ENCODE results near the gene SSPN. TPM values are rescaled to one million over a fixed set of nuclear protein-coding genes. Genes with fewer than 3 reads are reported as not detected.
"Not testable (repeated sequence)": the region's sequence is repeated elsewhere in the genome, so short reads cannot be mapped to it uniquely, and the experiment has no call there.

The SSPN gene
- total RNA-seq, 4 donors from 2014 or later: 4.5 to 19.0 (median 11.8) TPM

- Histone ChIP-seq H3K4me3 (peak overlapping the region; percentile 50), H3K36me3 (no peaks in the 10 kb centered on the region), H3K9me3 (no peaks in the 10 kb centered on the region), H3K27ac (no peak overlapping the region), H3K4me1 (peaks cover 33% of the 10 kb centered on the region), H3K27me3 (no peaks in the 10 kb centered on the region)
- TF ChIP-seq CTCF (IDR thresholded peaks at IDR 0.05): no peak
- TF ChIP-seq POLR2AphosphoS5 (IDR thresholded peaks at IDR 0.05): no peak
- TF ChIP-seq EP300 (IDR thresholded peaks at IDR 0.05): no peak
- no peak for TF ChIP-seq POLR2A (IDR thresholded peaks at IDR 0.05)
- 61% methylated on average over 6 of the region's 6 CpGs for WGBS
- DNase-seq (ENCODE audit: low spot score in 2 of 2): no peak
Measured at GRCh38 chr12:26227361-26227745, 32.0 kb downstream of the SSPN start.

- no peak overlapping the region for H3K4me3 ChIP-seq
- H3K27me3 ChIP-seq: no peaks in the 10 kb centered on the region
- WGBS: 91% methylated on average over 4 of the region's 4 CpGs
- no peak overlapping the region for H3K27ac ChIP-seq
- H3K4me1 ChIP-seq: peaks cover 33% of the 10 kb centered on the region
- no peaks in the 10 kb centered on the region for H3K9me3 ChIP-seq
- TF ChIP-seq CTCF (IDR thresholded peaks at IDR 0.05): no peak
- no peak for TF ChIP-seq EP300 (IDR thresholded peaks at IDR 0.05)
- no peak for TF ChIP-seq POLR2AphosphoS5 (IDR thresholded peaks at IDR 0.05)
- no peak for TF ChIP-seq POLR2A (IDR thresholded peaks at IDR 0.05)
- H3K36me3 ChIP-seq: no peaks in the 10 kb centered on the region
- DNase-seq (ENCODE audit: low spot score in 2 of 2): no peak
Measured at GRCh38 chr12:26229910-26230309, 34.5 kb downstream of the SSPN start.

- Histone ChIP-seq H3K36me3 (no peaks in the 10 kb centered on the region), H3K4me1 (peaks cover 27% of the 10 kb centered on the region), H3K27ac (peak overlapping the region; percentile 35), H3K27me3 (no peaks in the 10 kb centered on the region), H3K4me3 (no peak overlapping the region), H3K9me3 (no peaks in the 10 kb centered on the region)
- no peak for TF ChIP-seq POLR2AphosphoS5 (IDR thresholded peaks at IDR 0.05)
- DNase-seq (ENCODE audit: low spot score in 2 of 2): no peak
- WGBS: 39% methylated on average over 4 of the region's 4 CpGs
Measured at GRCh38 chr12:26231470-26231869, 36.1 kb downstream of the SSPN start.

GRCh38 chr12:26231921-26232320, 36.5 kb downstream of the SSPN start:
- TF ChIP-seq CTCF (IDR thresholded peaks at IDR 0.05) (no peak), POLR2AphosphoS5 (IDR thresholded peaks at IDR 0.05) (no peak), POLR2A (IDR thresholded peaks at IDR 0.05) (no peak), EP300 (IDR thresholded peaks at IDR 0.05) (no peak)
- H3K4me3 ChIP-seq: no peak overlapping the region
- H3K36me3 ChIP-seq: no peaks in the 10 kb centered on the region
- peak overlapping the region; percentile 35 for H3K27ac ChIP-seq
- H3K27me3 ChIP-seq: no peaks in the 10 kb centered on the region
- peaks cover 23% of the 10 kb centered on the region for H3K4me1 ChIP-seq
- 57% methylated on average over 3 of the region's 3 CpGs for WGBS
- no peaks in the 10 kb centered on the region for H3K9me3 ChIP-seq
- no peak for DNase-seq (ENCODE audit: low spot score in 2 of 2)

- H3K27ac ChIP-seq: no peak overlapping the region
- TF ChIP-seq POLR2A (IDR thresholded peaks at IDR 0.05): no peak
- TF ChIP-seq CTCF (IDR thresholded peaks at IDR 0.05): no peak
- no peak for TF ChIP-seq EP300 (IDR thresholded peaks at IDR 0.05)
- no peak for TF ChIP-seq POLR2AphosphoS5 (IDR thresholded peaks at IDR 0.05)
- DNase-seq (ENCODE audit: low spot score in 2 of 2): no peak
- no peaks in the 10 kb centered on the region for H3K36me3 ChIP-seq
- no peaks in the 10 kb centered on the region for H3K27me3 ChIP-seq
- 68% methylated on average over 9 of the region's 9 CpGs for whole genome bisulfite sequencing
- peaks cover 23% of the 10 kb centered on the region for H3K4me1 ChIP-seq
- H3K4me3 ChIP-seq: no peak overlapping the region
- H3K9me3 ChIP-seq: no peaks in the 10 kb centered on the region
Measured at GRCh38 chr12:26233631-26234030, 38.3 kb downstream of the SSPN start.

- H3K4me3 ChIP-seq; H3K27me3 ChIP-seq; DNase-seq (ENCODE audit: low spot score in 2 of 2); H3K27ac ChIP-seq; H3K36me3 ChIP-seq; H3K9me3 ChIP-seq: not testable (repeated sequence)
- H3K4me1 ChIP-seq: peaks cover 38% of the 10 kb centered on the region
- 92% methylated on average over 2 of the region's 2 CpGs for WGBS
Measured at GRCh38 chr12:26235465-26235864, 40.1 kb downstream of the SSPN start.
